Mucosa of descending colon (tissue), 3 donors: ENCODE results near the gene LRR1. TPM values are rescaled to one million over a fixed set of nuclear protein-coding genes. Genes with fewer than 3 reads are reported as not detected.
A peak's percentile ranks its signal among the peaks of the same experiment; 100 is the strongest.

Source experiments
- ATAC-seq: fragments of 200-7000 bp; cut with Tn5 transposase; one replicate; pipeline ENCODE4 v1.9.1; 2020; ENCODE audit warnings: mild to moderate bottlenecking, moderate library complexity
- DNase-seq, 3 donors: peaks; one replicate each; pipeline ENCODE4 v3.0.0-alpha.2; 2020
- H3K36me3 ChIP-seq: fragments of 200-600 bp; one replicate; pipeline ENCODE4 v1.8.0; 2021; ENCODE audit warnings: low read depth, mild to moderate bottlenecking
- H3K4me1 ChIP-seq: fragments of 200-600 bp; one replicate; pipeline ENCODE4 v1.8.0; 2021; ENCODE audit warnings: low read depth, mild to moderate bottlenecking
- H3K4me3 ChIP-seq: fragments of 200-600 bp; one replicate; pipeline ENCODE4 v1.8.0; 2021; ENCODE audit warnings: mild to moderate bottlenecking
- H3K9me3 ChIP-seq: fragments of 200-600 bp; one replicate; pipeline ENCODE4 v1.8.0; 2021; ENCODE audit warnings: mild to moderate bottlenecking
- CTCF ChIP-seq: fragments of 200-600 bp; IDR thresholded peaks from one replicate; pipeline ENCODE4 v1.8.0; 2022; ENCODE audit warnings: antibody characterized with exemption, mild to moderate bottlenecking
- intact Hi-C, 2 donors: fragments of 100-400 bp; cut with DNase I in 1 of 2; cut with micrococcal nuclease in 1 of 2; formaldehyde crosslinking; loops; one replicate each; pipeline versions ENCODE4 v1.11.0 to v1.11.1; 2022; cut with DNase I, micrococcal nuclease
- total RNA-seq, 3 donors: library from RNA; stranded (reverse); fragmentation: NEBNext Ultra II Directional in 2 of 3; extraction: Animal tissue kit (Norgen Biotek cat#: 25700) in 2 of 3; gene quantifications; one replicate each; pipeline versions ENCODE4 v1.2.1 to v1.2.4, GENCODE V29; 2021 to 2023
- donor health status: DM: no; HTN: no; CAD: no; lungs with moderate emphysema.
- donor health status: DM: no; HTN: no; CAD: no.
- donor health status: DM: no; HTN: yes; CAD: no.

The LRR1 gene
- total RNA-seq, 3 donors from 2014 or later = 15.3 to 19.7 (median 17.5) TPM

GRCh38 chr14:49620182-49621113 lies 21.7 kb downstream of the LRR1 start, which contains the start of the genes MGAT2 and RPL36AL:
Gene MGAT2, plus strand, starts transcription at chr14:49620799. Its CDS starts 470 bp downstream, at chr14:49621269.
Gene RPL36AL, minus strand, starts transcription at chr14:49620626. Its CDS starts 1,522 bp downstream, at chr14:49619104.
- Histone ChIP-seq H3K36me3 (no peaks in the 10 kb centered on the region), H3K9me3 (no peaks in the 10 kb centered on the region), H3K4me1 (peaks cover 41% of the 10 kb centered on the region), H3K4me3 (peak within 1 kb of the TSS; percentile 85)
- peak; percentile 96 for ATAC-seq
- intact Hi-C loops = no loop called here
- TF ChIP-seq CTCF = peak; percentile 13
- peak; percentile 96 to 99 (median 99) for DNase-seq

GRCh38 chr14:49621114-49621881 lies 22.6 kb downstream of the LRR1 start:
- DNase-seq (peak; percentile 70 to 89 (median 82)), ATAC-seq (peak; percentile 66)
- intact Hi-C loops = no loop called here
- Histone ChIP-seq H3K36me3 (no peaks in the 10 kb centered on the region), H3K4me3 (peak overlapping the region; percentile 85), H3K9me3 (no peaks in the 10 kb centered on the region), H3K4me1 (peaks cover 41% of the 10 kb centered on the region)
- no peak for TF ChIP-seq CTCF

- no peaks in the 10 kb centered on the region for H3K36me3 ChIP-seq
- no peak for TF ChIP-seq CTCF
- peaks cover 41% of the 10 kb centered on the region for H3K4me1 ChIP-seq
- H3K4me3 ChIP-seq = no peak overlapping the region
- intact Hi-C loops = no loop called here
- ATAC-seq (no peak), DNase-seq (no peak)
- H3K9me3 ChIP-seq = no peaks in the 10 kb centered on the region
These were observed 23.4 kb downstream of the LRR1 start for GRCh38 chr14:49622022-49622607.

GRCh38 chr14:49623387-49623786 lies 24.6 kb downstream of the LRR1 start:
- no peaks in the 10 kb centered on the region for H3K9me3 ChIP-seq
- no peak for ATAC-seq
- intact Hi-C loops = no loop called here
- no peak for DNase-seq
- H3K4me3 ChIP-seq = no peak overlapping the region
- peaks cover 39% of the 10 kb centered on the region for H3K4me1 ChIP-seq
- H3K36me3 ChIP-seq = no peaks in the 10 kb centered on the region
- no peak for TF ChIP-seq CTCF
